Activated CD8-positive, alpha-beta memory T cell treated with anti-CD3 and anti-CD28 coated beads for 1 hour (primary cell): Measurements from ENCODE around the gene VPREB3.

Source experiments
- DNase-seq, 2 donors: peaks; one replicate each; pipeline ENCODE4 v3.0.0-alpha.2; 2020; ENCODE audit warnings: low read depth in 1 of 2; ENCODE audit errors: extremely low read depth in 1 of 2

Gene VPREB3

GRCh38 chr22:23783265-23784150 is 29.3 kb upstream of the VPREB3 start:
- no peak for DNase-seq

GRCh38 chr22:23782703-23783102 is 28.5 kb upstream of the VPREB3 start:
- no peak for DNase-seq

GRCh38 chr22:23782252-23782651 is 28.0 kb upstream of the VPREB3 start:
- DNase-seq, result no peak

GRCh38 chr22:23781511-23782183 is 27.4 kb upstream of the VPREB3 start:
- DNase-seq, result no peak

- no peak for DNase-seq
Measured at GRCh38 chr22:23781065-23781464, 26.8 kb upstream of the VPREB3 start.

- DNase-seq, result no peak
Measured at GRCh38 chr22:23780146-23780748, 26.0 kb upstream of the VPREB3 start.

GRCh38 chr22:23779731-23780130 is 25.5 kb upstream of the VPREB3 start:
- no peak for DNase-seq

GRCh38 chr22:23779083-23779482 is 24.9 kb upstream of the VPREB3 start:
- no peak for DNase-seq

- DNase-seq, result no peak
Measured at GRCh38 chr22:23778577-23778900, 24.3 kb upstream of the VPREB3 start.

GRCh38 chr22:23777776-23778576 is 23.8 kb upstream of the VPREB3 start:
- no peak for DNase-seq

GRCh38 chr22:23775779-23776375 is 21.7 kb upstream of the VPREB3 start:
- no peak for DNase-seq

- no peak for DNase-seq
Measured at GRCh38 chr22:23774922-23775436, 20.8 kb upstream of the VPREB3 start.

GRCh38 chr22:23774114-23774921 is 20.1 kb upstream of the VPREB3 start:
- no peak for DNase-seq

GRCh38 chr22:23773483-23774113 is 19.4 kb upstream of the VPREB3 start:
- no peak for DNase-seq

- peak in 1 of 2 donors; percentile 49 for DNase-seq
Measured at GRCh38 chr22:23772649-23773473, 18.6 kb upstream of the VPREB3 start, which contains the start of gene MMP11. MMP11 (plus strand) TSS chr22:23772849; CDS start chr22:23772871, 22 bp downstream.

- DNase-seq, result no peak
Measured at GRCh38 chr22:23772315-23772648, 18.1 kb upstream of the VPREB3 start.

- no peak for DNase-seq
Measured at GRCh38 chr22:23769321-23769965, 15.2 kb upstream of the VPREB3 start.
